Panc1 (cell line): ENCODE results near the gene AHDC1.

ENCODE experiments used
- CTCF ChIP-seq: fragments of 450-650 bp; IDR thresholded peaks from 2 replicates; pipeline ENCODE4 v1.5.1; 2017; ENCODE audit warnings: mild to moderate bottlenecking
- POLR2AphosphoS5 ChIP-seq: IDR thresholded peaks from 2 replicates; pipeline ENCODE4 v1.6.1; 2012; ENCODE audit warnings: mild to moderate bottlenecking, low read depth, low read length, moderate library complexity
- TCF7L2 ChIP-seq: IDR thresholded peaks from 2 replicates; pipeline ENCODE4 v1.6.1; 2011; ENCODE audit warnings: mild to moderate bottlenecking, low read depth, low read length, inconsistent platforms

GRCh38 chr1:27652111-27652864 is 48.3 kb upstream of the AHDC1 start:
- TF ChIP-seq CTCF (no peak), POLR2AphosphoS5 (no peak), TCF7L2 (no peak)
